Measurements from ENCODE around the gene TM9SF1. TPM values are rescaled to one million over a fixed set of nuclear protein-coding genes. Genes with fewer than 3 reads are reported as not detected.

Gene TM9SF1
- total RNA-seq, 3 donors from 2014 or later (not counting 1 experiment from before 2014, with no cell fraction given), result 15.2 to 32.1 (median 28.7) TPM

DNA sequence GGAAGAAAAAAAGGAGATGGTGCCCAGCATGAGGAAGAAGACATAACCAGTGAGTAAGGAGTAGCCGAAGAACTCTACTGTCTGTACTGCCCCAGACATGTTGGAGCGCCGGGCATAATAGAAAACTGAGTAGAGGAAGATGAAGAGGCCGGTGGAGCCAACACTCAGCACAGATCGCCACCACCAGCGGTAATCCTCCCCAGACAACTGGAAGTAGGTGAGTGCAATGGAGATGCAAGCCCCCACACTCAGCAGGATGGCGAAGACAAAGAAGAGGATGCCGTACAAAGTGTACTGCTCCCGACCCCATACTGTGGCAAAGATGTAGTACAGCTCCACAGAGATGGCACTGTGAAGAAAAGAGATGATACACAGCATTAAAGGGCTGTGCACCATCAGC is 5.8 kb downstream of the TM9SF1 start:
- H3K36me3 ChIP-seq (ENCODE audit: control insufficient read depth, insufficient read depth, low read length), result peaks cover 32% of the 10 kb centered on the region
- intact Hi-C loops (cut with micrococcal nuclease), result loop anchor here (2.0 kb wide), 3 partner anchors 43 to 109 kb away; partner anchors contain the start of genes DCAF11, DHRS1, NOP9 and NRL

DNA sequence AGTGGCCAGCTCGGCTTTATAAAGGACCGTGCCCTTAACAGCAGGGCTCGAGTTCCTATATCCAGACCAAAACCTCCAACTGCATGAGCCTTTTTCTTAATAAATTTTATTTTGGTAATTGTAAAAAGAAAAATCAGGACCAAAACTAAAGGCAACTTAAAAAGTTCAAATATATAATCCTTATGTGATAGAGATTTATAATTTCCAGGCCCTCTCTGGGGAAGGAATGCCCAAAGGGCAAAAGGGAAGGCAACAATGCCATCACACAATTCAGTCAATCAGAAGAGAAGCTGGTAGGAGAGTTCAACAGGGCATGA is 6.2 kb downstream of the TM9SF1 start:
- no peaks in the 10 kb centered on the region for H3K27me3 ChIP-seq (ENCODE audit: control insufficient read depth, insufficient read depth, low read length)
- Mint-ChIP-seq H3K27me3 (ENCODE audit: low read depth in 2 of 2) (no peaks in the 10 kb centered on the region), H3K27ac (peak overlapping the region; percentile 83 to 97), H3K9me3 (no peaks in the 10 kb centered on the region), H3K36me3 (no peaks in the 10 kb centered on the region), H3K4me3 (peak overlapping the region; percentile 85), H3K4me1 (peaks cover 28 to 36% of the 10 kb centered on the region in 2 donors)
- H3K27ac ChIP-seq (ENCODE audit: low read length), result peak overlapping the region; percentile 68
- DNase-seq (no peak), ATAC-seq (no peak)
- no peaks in the 10 kb centered on the region for H3K9me3 ChIP-seq (ENCODE audit: control insufficient read depth, insufficient read depth, low read length)
- 0% methylated on average over 1 of the region's 3 CpGs for WGBS (ENCODE audit: insufficient coverage)
- peaks cover 36% of the 10 kb centered on the region for H3K36me3 ChIP-seq (ENCODE audit: control insufficient read depth, insufficient read depth, low read length)
- TF ChIP-seq, protein P1, sequence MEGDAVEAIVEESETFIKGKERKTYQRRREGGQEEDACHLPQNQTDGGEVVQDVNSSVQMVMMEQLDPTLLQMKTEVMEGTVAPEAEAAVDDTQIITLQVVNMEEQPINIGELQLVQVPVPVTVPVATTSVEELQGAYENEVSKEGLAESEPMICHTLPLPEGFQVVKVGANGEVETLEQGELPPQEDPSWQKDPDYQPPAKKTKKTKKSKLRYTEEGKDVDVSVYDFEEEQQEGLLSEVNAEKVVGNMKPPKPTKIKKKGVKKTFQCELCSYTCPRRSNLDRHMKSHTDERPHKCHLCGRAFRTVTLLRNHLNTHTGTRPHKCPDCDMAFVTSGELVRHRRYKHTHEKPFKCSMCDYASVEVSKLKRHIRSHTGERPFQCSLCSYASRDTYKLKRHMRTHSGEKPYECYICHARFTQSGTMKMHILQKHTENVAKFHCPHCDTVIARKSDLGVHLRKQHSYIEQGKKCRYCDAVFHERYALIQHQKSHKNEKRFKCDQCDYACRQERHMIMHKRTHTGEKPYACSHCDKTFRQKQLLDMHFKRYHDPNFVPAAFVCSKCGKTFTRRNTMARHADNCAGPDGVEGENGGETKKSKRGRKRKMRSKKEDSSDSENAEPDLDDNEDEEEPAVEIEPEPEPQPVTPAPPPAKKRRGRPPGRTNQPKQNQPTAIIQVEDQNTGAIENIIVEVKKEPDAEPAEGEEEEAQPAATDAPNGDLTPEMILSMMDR (IDR thresholded peaks at IDR 0.05), result no peak
- intact Hi-C loops (cut with micrococcal nuclease), result loop anchor here (2.0 kb wide), 3 partner anchors 42 to 110 kb away; partner anchors contain the start of genes DCAF11, DHRS1, NOP9 and NRL
- H3K4me3 ChIP-seq (ENCODE audit: low read length), result no peak overlapping the region
- H3K4me1 ChIP-seq (ENCODE audit: control insufficient read depth, insufficient read depth, low read length), result peaks cover 23% of the 10 kb centered on the region

More for the DNA sequence above, 5.8 kb downstream of the TM9SF1 start:
- no peaks in the 10 kb centered on the region for H3K27me3 Mint-ChIP-seq (ENCODE audit: low read depth in 2 of 2)
- H3K27me3 ChIP-seq (ENCODE audit: control insufficient read depth, insufficient read depth, low read length), result no peaks in the 10 kb centered on the region
- 94% methylated on average over 9 of the region's 9 CpGs for WGBS (ENCODE audit: insufficient coverage)
- H3K4me3 ChIP-seq (ENCODE audit: low read length), result no peak overlapping the region
- peak overlapping the region; percentile 68 for H3K27ac ChIP-seq (ENCODE audit: low read length)
- no peaks in the 10 kb centered on the region for H3K9me3 ChIP-seq (ENCODE audit: control insufficient read depth, insufficient read depth, low read length)
- no peaks in the 10 kb centered on the region for H3K36me3 Mint-ChIP-seq
- H3K27ac Mint-ChIP-seq, result peak overlapping the region; percentile 83 to 97
- DNase-seq (no peak), ATAC-seq (no peak)
- H3K4me1 Mint-ChIP-seq, result peaks cover 33 to 41% of the 10 kb centered on the region in 2 donors
- H3K4me3 Mint-ChIP-seq, result no peak overlapping the region
- peaks cover 24% of the 10 kb centered on the region for H3K4me1 ChIP-seq (ENCODE audit: control insufficient read depth, insufficient read depth, low read length)
- TF ChIP-seq, protein P1 (IDR thresholded peaks at IDR 0.05), result no peak
- no peaks in the 10 kb centered on the region for H3K9me3 Mint-ChIP-seq

DNA sequence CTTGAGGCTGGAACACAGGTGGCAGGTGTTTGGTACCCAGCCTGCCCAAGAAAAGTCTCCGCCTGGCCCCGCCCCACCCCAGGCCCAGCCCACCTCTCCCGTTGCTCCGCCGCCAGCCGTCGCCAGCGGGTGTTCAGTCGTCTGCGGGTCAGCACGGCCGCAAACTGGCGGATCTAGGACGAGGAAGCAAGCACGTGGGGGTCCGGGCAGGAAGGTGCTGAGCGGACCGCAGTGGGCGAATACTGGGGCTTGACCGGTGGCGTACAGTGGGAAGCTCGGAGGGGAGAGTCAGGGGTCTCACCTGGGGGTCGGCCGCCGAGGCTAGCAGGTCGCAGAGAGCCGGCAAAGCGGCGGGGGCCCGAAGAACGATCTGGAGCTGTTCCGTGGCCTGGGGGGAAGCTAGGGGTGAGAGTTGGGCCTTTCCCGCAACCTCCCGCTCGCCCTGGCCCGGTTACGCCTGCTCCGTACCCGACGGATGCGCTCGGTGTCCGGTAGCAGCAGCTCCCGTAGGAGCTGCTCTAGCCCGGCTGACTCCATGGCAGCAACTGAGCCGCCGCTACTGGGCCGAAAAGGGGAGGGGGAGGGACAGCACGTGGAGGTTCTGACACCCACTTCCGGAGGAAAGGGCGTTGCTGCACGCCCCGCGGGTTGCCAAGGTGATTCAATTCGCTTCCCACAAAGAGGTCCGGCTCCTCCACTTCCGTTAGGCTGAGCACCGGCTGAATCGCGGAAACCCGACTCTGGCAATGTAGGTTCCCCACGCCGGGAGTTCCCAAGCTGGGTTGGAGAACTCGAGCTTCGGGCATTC is 6.8 kb downstream of the TM9SF1 start, which contains the start of gene IPO4:
IPO4 (minus strand) TSS at position 566 of the 808 bp plus-strand sequence; CDS start at position 537, 29 bp downstream.
- Histone ChIP-seq H3K36me3 (ENCODE audit: control insufficient read depth, insufficient read depth, low read length) (peaks cover 38% of the 10 kb centered on the region), H3K4me1 (ENCODE audit: control insufficient read depth, insufficient read depth, low read length) (peaks cover 23% of the 10 kb centered on the region), H3K27ac (ENCODE audit: low read length) (peak within 1 kb of the TSS; percentile 68), H3K27me3 (ENCODE audit: control insufficient read depth, insufficient read depth, low read length) (no peaks in the 10 kb centered on the region), H3K9me3 (ENCODE audit: control insufficient read depth, insufficient read depth, low read length) (no peaks in the 10 kb centered on the region), H3K4me3 (ENCODE audit: low read length) (peak within 1 kb of the TSS; percentile 56)
- TF ChIP-seq, protein P1 (IDR thresholded peaks at IDR 0.05), result no peak
- ATAC-seq, result peak; percentile 92 to 97 (median 93)
- DNase-seq, result peak; percentile 87 to 98
- Mint-ChIP-seq H3K4me1 (peaks cover 26 to 34% of the 10 kb centered on the region in 2 donors), H3K4me3 (peak within 1 kb of the TSS; percentile 85), H3K27me3 (ENCODE audit: low read depth in 2 of 2) (no peaks in the 10 kb centered on the region), H3K36me3 (no peaks in the 10 kb centered on the region), H3K9me3 (no peaks in the 10 kb centered on the region), H3K27ac (peak within 1 kb of the TSS; percentile 83 to 97)
- WGBS (ENCODE audit: insufficient coverage), result under 1% methylated on average over 65 of the region's 65 CpGs
- intact Hi-C loops (cut with micrococcal nuclease), result loop anchor here (1.0 to 2.0 kb wide), 4 partner anchors 25 to 110 kb away; partner anchors contain the start of genes CHMP4A, DCAF11, DHRS1 and NOP9

Data from natural killer cell (primary cell).